Measurements from ENCODE around the gene UBE2D3.

Gene UBE2D3

GRCh38 chr4:102791318-102791835 is 36.0 kb downstream of the UBE2D3 start:
- DNase-seq (ENCODE audit: low read depth) = no peak

- DNase-seq (ENCODE audit: low read depth) = no peak
Observed at GRCh38 chr4:102789317-102789717, 38.0 kb downstream of the UBE2D3 start.

- no peak for DNase-seq (ENCODE audit: low read depth)
Observed at GRCh38 chr4:102787944-102788343, 39.4 kb downstream of the UBE2D3 start.

- DNase-seq (ENCODE audit: low read depth) = no peak
Observed at GRCh38 chr4:102787096-102787881, 40.1 kb downstream of the UBE2D3 start.

GRCh38 chr4:102786279-102786678 is 41.1 kb downstream of the UBE2D3 start:
- no peak for DNase-seq (ENCODE audit: low read depth)

GRCh38 chr4:102783006-102783405 is 44.3 kb downstream of the UBE2D3 start:
- DNase-seq (ENCODE audit: low read depth) = no peak

GRCh38 chr4:102781570-102781969 is 45.8 kb downstream of the UBE2D3 start:
- DNase-seq (ENCODE audit: low read depth) = no peak

- no peak for DNase-seq (ENCODE audit: low read depth)
Observed at GRCh38 chr4:102780476-102781144, 46.7 kb downstream of the UBE2D3 start.

GRCh38 chr4:102779204-102779603 is 48.1 kb downstream of the UBE2D3 start:
- no peak for DNase-seq (ENCODE audit: low read depth)

GRCh38 chr4:102778720-102779119 is 48.6 kb downstream of the UBE2D3 start:
- DNase-seq (ENCODE audit: low read depth) = no peak

- no peak for DNase-seq (ENCODE audit: low read depth)
Observed at GRCh38 chr4:102775805-102776204, 51.5 kb downstream of the UBE2D3 start.

GRCh38 chr4:102774254-102774653 is 53.1 kb downstream of the UBE2D3 start:
- no peak for DNase-seq (ENCODE audit: low read depth)

GRCh38 chr4:102772738-102773340 is 54.5 kb downstream of the UBE2D3 start:
- DNase-seq (ENCODE audit: low read depth) = no peak

GRCh38 chr4:102764901-102765300 is 62.5 kb downstream of the UBE2D3 start:
- no peak for DNase-seq (ENCODE audit: low read depth)

GRCh38 chr4:102761906-102762305 is 65.4 kb downstream of the UBE2D3 start:
- no peak for DNase-seq (ENCODE audit: low read depth)

GRCh38 chr4:102761296-102761701 is 66.1 kb downstream of the UBE2D3 start:
- no peak for DNase-seq (ENCODE audit: low read depth)

GRCh38 chr4:102760645-102761295 is 66.6 kb downstream of the UBE2D3 start, which contains the start of gene MANBA:
Gene MANBA, minus strand, starts transcription at chr4:102760968. Its CDS starts 74 bp downstream, at chr4:102760894.
- DNase-seq (ENCODE audit: low read depth) = peak; percentile 81

- DNase-seq (ENCODE audit: low read depth) = no peak
Observed at GRCh38 chr4:102759831-102760644, 67.3 kb downstream of the UBE2D3 start.

- no peak for DNase-seq (ENCODE audit: low read depth)
Observed at GRCh38 chr4:102758241-102759160, 68.8 kb downstream of the UBE2D3 start.

- no peak for DNase-seq (ENCODE audit: low read depth)
Observed at GRCh38 chr4:102757681-102758080, 69.7 kb downstream of the UBE2D3 start.

Data from stimulated activated CD8-positive, alpha-beta memory T cell treated with anti-CD3 and anti-CD28 coated beads, Interleukin-4, amount 100 ng/mL, for 24 hours (primary cell).